Right lobe of liver (tissue), 4 donors: Measurements from ENCODE around the gene RPL18.

Experiments used
- CTCF ChIP-seq, 4 donors: fragments of 200-600 bp in 3 of 4; fragments of 450-650 bp in 1 of 4; IDR thresholded peaks; one replicate each; pipeline versions ENCODE4 v1.5.1 to v1.8.0; 2016 to 2022; ENCODE audit warnings: antibody characterized with exemption in 4 of 4, mild to moderate bottlenecking in 2 of 4
- POLR2A ChIP-seq: fragments of 450-650 bp; IDR thresholded peaks from one replicate; pipeline ENCODE4 v1.6.1; 2017; ENCODE audit warnings: antibody characterized with exemption, mild to moderate bottlenecking
- donor health status: DM: no; HTN: no; CAD: no.
- donor health status: DM: no; HTN: no; CAD: no.
- donor health status: DM: no; HTN: yes; CAD: no.

GRCh38 chr19:48642862-48643261 is 23.9 kb upstream of the RPL18 start:
- no peak for TF ChIP-seq POLR2A
- no peak for TF ChIP-seq CTCF (IDR thresholded peaks at IDR 0.05)
